GM18861 (cell line): ENCODE results near the gene IL17RA.

Source experiments
- ATAC-seq: cut with Tn5 transposase; IDR thresholded peaks from one replicate; pipeline ENCODE4 v1.9.1; 2021; ENCODE audit not compliant: unreplicated experiment

Gene IL17RA

DNA sequence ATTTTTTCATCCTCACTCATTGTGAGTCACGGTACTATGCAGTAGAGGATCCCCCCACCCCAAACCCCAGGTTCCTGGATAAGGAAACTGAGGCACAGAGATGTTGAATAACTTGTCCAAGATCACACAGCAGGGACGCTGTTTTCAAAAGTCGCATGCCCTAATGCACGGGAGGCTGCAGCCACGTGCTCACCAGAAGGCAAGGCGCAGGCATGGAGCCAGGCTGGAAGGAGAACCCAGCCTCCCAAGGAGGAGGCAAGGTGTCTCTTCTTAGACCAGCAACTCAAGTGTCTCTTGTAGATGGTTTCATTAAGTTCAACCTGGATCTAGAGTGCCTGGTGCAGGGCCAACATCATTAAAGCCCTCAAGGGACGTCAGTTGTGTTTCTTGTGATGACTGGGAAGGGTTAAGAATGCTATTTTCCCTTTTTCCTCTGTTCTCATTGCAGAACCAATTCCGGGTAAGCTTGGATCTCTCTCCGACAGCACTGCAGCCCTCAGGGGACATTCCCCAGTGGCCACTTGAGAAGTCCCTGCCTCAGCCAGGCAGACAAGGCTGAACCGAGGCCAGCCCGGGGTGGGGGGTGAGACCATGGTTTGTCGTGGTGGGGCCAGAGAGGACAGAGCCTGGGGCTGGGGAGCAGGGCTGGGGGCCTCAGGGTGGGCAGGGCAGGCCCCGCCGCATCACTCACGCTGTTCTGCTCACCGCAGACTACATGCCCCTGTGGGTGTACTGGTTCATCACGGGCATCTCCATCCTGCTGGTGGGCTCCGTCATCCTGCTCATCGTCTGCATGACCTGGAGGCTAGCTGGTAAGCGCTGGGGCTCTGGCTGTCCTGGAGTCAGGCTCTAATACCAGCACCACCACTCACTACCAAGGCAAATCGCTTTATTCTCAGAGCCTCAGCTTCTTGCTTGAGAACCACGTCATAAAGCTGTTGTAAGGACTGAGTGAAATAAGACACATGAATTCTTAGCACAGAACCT is 20.6 kb downstream of the IL17RA start:
- ATAC-seq = no peak

DNA sequence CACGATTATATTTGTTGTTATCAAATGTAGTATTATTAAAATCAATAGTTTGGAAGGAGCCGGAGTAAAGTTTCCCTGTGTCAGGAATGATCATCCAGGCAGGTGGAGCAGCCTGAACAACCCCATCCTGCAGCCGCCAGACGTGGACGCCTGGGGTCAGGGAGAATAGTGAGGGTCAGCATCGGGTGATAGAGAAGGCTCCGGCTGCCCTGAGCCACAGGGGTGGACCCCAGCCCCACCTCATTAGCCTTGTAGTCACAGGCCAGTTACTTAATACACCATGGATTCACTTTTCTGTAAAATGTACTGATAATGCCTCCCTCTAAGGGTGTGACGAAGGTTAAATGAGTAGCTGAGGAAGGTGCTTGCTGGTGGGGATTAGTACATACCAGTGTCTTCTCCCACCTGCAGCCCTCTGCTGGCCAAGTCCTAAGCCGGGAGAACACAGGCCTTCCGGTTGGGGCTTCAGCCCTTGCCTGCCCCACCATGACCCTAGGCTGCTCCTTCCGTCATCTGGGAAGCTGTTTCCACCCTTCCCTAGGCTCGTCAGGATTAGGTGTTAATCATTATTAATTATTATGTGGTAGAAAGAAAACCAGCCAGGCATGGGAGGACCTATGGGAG is 21.5 kb downstream of the IL17RA start:
- ATAC-seq = no peak

DNA sequence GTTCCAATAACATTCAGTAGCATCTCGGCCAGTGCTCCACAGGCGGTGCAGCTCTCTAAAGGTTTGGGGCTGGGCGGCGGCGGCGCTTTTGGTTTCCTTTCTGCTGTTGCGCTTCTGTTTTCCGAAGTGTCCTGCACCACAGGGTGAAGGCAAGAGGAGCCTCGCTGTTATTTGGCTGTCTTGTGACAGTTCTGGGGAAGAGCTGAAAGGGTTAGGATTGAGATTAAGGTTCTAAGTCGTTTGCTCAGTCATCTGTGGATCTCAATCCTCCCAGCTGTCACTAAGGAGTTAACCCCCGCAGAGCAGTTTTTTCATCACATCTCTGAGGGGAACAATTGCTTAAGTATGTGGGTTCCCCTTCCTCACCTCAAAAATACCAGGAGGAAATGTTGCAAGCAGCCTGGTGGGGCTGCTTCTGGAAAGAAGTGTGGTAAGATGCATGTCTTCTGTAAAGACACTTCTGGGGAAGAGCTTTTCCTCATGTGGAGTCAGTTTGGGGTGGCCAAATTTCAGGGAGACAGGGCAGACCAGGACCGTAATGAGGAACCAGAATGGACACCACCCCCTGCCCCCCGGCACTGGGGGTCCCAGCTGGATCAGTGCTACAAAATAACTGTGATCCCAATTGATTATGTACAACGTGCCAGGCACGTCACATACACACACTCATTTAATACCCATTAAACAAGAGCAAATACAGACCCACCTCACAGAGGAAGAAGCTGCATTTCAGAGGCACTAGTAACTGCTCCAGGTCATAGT is 22.2 kb downstream of the IL17RA start:
- no peak for ATAC-seq

DNA sequence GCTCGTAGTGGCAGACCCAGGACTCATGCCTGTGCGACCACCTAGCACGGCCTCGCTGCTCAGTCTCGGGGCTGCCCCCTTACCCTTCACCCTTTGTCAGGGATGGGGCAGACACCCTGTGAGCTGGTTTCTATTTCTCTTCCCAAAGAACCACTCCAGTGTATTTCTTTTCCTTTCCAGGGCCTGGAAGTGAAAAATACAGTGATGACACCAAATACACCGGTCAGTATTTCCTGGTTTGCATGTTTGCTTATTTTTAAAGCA is 22.7 kb downstream of the IL17RA start:
- ATAC-seq = no peak

DNA sequence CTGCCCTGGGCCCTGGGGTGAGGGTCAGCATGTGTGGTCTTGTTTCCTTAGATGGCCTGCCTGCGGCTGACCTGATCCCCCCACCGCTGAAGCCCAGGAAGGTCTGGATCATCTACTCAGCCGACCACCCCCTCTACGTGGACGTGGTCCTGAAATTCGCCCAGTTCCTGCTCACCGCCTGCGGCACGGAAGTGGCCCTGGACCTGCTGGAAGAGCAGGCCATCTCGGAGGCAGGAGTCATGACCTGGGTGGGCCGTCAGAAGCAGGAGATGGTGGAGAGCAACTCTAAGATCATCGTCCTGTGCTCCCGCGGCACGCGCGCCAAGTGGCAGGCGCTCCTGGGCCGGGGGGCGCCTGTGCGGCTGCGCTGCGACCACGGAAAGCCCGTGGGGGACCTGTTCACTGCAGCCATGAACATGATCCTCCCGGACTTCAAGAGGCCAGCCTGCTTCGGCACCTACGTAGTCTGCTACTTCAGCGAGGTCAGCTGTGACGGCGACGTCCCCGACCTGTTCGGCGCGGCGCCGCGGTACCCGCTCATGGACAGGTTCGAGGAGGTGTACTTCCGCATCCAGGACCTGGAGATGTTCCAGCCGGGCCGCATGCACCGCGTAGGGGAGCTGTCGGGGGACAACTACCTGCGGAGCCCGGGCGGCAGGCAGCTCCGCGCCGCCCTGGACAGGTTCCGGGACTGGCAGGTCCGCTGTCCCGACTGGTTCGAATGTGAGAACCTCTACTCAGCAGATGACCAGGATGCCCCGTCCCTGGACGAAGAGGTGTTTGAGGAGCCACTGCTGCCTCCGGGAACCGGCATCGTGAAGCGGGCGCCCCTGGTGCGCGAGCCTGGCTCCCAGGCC is 23.7 kb downstream of the IL17RA start:
- ATAC-seq = no peak

- no peak for ATAC-seq
These were observed 24.5 kb downstream of the IL17RA start for GRCh38 chr22:17109113-17109865.

DNA sequence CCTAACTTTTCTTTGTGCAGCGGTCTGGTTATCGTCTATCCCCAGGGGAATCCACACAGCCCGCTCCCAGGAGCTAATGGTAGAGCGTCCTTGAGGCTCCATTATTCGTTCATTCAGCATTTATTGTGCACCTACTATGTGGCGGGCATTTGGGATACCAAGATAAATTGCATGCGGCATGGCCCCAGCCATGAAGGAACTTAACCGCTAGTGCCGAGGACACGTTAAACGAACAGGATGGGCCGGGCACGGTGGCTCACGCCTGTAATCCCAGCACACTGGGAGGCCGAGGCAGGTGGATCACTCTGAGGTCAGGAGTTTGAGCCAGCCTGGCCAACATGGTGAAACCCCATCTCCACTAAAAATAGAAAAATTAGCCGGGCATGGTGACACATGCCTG is 25.2 kb downstream of the IL17RA start:
- ATAC-seq = no peak

GRCh38 chr22:17110791-17111550 is 26.2 kb downstream of the IL17RA start:
- ATAC-seq = no peak

DNA sequence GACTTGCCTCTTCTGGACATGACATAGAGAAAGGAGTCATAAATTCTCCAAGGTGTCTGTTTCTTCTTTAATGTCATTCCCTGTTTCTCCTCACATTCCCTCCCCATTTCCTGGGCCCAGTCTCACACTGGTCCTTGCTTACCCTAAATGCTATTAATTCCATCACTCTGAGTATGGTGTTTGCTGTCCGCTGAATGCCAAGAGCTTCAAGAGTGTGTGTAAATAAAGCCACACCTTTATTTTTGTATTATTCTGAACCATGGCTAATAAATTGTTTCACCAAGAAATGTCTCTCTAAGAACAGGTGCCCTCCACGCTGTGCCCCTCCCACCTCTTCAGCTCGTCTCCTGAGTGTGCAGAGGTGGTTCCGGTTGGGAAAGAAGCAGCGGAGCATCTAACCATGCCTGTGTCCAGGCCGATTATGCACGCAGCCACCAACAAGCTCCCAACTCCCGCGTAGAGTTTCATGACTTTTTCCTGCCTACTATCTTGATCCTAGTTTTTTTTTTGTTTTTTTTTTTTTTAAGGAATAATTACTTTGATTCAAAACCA is 27.8 kb downstream of the IL17RA start:
- ATAC-seq = no peak

DNA sequence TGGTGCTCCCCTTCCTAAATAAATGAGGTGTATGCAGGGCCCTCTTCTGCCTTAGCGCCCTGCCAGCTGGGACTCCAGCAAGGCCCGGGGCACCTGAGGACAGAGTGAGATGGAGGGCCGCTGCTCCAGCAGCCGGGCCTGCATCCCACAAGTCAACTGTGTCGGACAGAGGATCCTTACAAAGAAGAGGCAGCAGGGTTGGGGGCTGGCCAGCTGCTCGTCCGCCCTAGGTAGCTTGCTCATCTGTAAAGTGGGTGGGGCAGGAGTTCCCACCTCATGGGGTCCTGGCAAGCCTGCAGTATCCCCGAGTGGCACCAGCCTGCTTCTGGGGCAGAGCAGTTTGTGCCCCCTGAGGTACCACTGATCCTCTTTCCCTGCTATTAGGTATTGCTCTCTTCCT is 28.8 kb downstream of the IL17RA start:
- no peak for ATAC-seq

GRCh38 chr22:17114173-17114897 is 29.5 kb downstream of the IL17RA start:
- no peak for ATAC-seq

GRCh38 chr22:17114898-17115235 is 30.1 kb downstream of the IL17RA start:
- ATAC-seq = no peak

- no peak for ATAC-seq
These were observed 30.4 kb downstream of the IL17RA start for GRCh38 chr22:17115236-17115635.

DNA sequence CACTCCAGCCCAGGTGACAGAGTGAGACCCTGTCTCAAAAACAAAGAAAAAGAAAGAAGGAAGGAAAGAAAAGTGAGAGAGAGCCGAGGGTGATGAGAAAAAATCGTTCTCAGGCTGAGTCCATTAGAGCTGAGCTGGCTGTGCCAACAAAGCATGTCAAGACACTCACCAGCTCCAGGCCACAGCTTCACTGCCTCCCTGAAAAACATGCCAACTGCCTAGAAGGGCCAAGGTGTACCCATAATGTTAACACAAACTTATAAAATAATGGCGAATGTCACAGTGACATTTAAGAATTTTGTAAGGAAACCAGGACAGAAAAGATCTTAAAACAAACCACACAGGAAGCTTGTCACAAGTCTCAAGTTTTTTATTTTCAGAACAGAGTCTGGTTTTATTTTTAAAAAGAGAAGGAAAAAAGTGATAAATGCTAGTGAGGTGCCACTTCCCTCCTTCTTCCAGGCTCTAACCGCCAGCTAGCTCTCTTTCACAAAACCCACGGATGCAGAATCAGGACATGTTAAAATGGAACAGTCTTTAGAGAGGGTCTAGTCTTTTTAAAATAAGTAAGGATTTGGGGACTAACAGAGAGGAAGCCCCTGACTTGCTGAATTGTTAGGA is 31.3 kb downstream of the IL17RA start:
- no peak for ATAC-seq

GRCh38 chr22:17116572-17117330 is 32.0 kb downstream of the IL17RA start:
- ATAC-seq = no peak

GRCh38 chr22:17117400-17117799 is 32.6 kb downstream of the IL17RA start:
- ATAC-seq = no peak

- ATAC-seq = no peak
These were observed 33.1 kb downstream of the IL17RA start for GRCh38 chr22:17117890-17118289.
